Measurements from ENCODE around the gene RPP30.

Gene RPP30

DNA sequence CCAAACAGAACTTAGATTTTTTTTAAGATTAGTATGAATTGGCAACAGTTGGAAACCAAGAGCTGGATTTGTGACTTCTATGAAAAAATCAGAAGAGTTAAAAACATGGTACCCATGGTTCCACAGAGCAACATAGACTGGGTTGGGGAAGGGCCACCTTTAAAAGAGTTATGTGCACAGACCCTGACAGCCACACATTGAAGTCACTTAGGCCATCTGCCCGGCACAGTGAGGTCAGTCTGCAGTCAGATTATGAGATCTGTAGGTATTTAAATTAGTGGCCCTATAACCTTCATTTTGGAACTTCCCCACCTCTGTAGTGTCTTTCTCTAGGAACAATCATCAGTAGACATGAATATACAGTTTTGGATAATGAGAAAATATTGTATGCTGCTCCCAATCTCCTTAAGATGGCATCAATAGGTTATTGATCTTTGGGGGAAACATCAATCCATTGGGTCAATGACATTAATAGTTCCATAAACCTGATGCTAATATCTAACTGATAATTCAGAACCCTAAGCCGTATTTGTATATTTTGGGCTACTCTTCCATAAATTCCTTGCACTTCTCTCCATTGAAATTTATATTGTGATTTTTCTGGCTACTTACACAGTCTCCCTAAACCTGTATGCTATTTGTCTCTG lies 42.1 kb downstream of the RPP30 start:
- TF ChIP-seq TAF1 (IDR thresholded peaks at IDR 0.05; ENCODE audit: low read depth, low read length) (no peak), POLR2AphosphoS5 (IDR thresholded peaks at IDR 0.05; ENCODE audit: low read depth, low read length) (no peak), POLR2A (IDR thresholded peaks at IDR 0.05; ENCODE audit: low read depth, low read length) (no peak), SPI1 (IDR thresholded peaks at IDR 0.05; ENCODE audit: low read depth, low read length) (no peak), PAX5 (IDR thresholded peaks at IDR 0.05; ENCODE audit: insufficient read depth, low read length, severe bottlenecking) (no peak)
- no peak for DNase-seq (ENCODE audit: insufficient read length, low spot score)
- FAIRE-seq: no peak

- FAIRE-seq (no peak), DNase-seq (ENCODE audit: insufficient read length, low spot score) (no peak)
- no peak for TF ChIP-seq POLR2AphosphoS5 (IDR thresholded peaks at IDR 0.05; ENCODE audit: low read depth, low read length)
- TF ChIP-seq POLR2A (IDR thresholded peaks at IDR 0.05; ENCODE audit: low read depth, low read length): no peak
- TF ChIP-seq SPI1 (IDR thresholded peaks at IDR 0.05; ENCODE audit: low read depth, low read length): no peak
Measured at GRCh38 chr10:90914992-90915765, 43.4 kb downstream of the RPP30 start.

- no peak for FAIRE-seq
- TF ChIP-seq POLR2A (IDR thresholded peaks at IDR 0.05; ENCODE audit: low read depth, low read length) (no peak), POLR2AphosphoS5 (IDR thresholded peaks at IDR 0.05; ENCODE audit: low read depth, low read length) (no peak), SPI1 (IDR thresholded peaks at IDR 0.05; ENCODE audit: low read depth, low read length) (no peak), PAX5 (IDR thresholded peaks at IDR 0.05; ENCODE audit: insufficient read depth, low read length, severe bottlenecking) (no peak), TAF1 (IDR thresholded peaks at IDR 0.05; ENCODE audit: low read depth, low read length) (no peak), POU2F2 (IDR thresholded peaks at IDR 0.05; ENCODE audit: low read depth, low read length) (no peak)
Measured at GRCh38 chr10:90915766-90916075, 43.9 kb downstream of the RPP30 start.

GRCh38 chr10:90916392-90917237 lies 44.8 kb downstream of the RPP30 start:
- no peak for DNase-seq (ENCODE audit: insufficient read length, low spot score)
- FAIRE-seq: no peak
- TF ChIP-seq POLR2AphosphoS5 (IDR thresholded peaks at IDR 0.05; ENCODE audit: low read depth, low read length): no peak
- no peak for TF ChIP-seq POU2F2 (IDR thresholded peaks at IDR 0.05; ENCODE audit: low read depth, low read length)
- TF ChIP-seq POLR2A (IDR thresholded peaks at IDR 0.05; ENCODE audit: low read depth, low read length): no peak
- TF ChIP-seq SPI1 (IDR thresholded peaks at IDR 0.05; ENCODE audit: low read depth, low read length): no peak

More at GRCh38 chr10:90915766-90916075, 43.9 kb downstream of the RPP30 start:
- DNase-seq (ENCODE audit: insufficient read length, low spot score): no peak

DNA sequence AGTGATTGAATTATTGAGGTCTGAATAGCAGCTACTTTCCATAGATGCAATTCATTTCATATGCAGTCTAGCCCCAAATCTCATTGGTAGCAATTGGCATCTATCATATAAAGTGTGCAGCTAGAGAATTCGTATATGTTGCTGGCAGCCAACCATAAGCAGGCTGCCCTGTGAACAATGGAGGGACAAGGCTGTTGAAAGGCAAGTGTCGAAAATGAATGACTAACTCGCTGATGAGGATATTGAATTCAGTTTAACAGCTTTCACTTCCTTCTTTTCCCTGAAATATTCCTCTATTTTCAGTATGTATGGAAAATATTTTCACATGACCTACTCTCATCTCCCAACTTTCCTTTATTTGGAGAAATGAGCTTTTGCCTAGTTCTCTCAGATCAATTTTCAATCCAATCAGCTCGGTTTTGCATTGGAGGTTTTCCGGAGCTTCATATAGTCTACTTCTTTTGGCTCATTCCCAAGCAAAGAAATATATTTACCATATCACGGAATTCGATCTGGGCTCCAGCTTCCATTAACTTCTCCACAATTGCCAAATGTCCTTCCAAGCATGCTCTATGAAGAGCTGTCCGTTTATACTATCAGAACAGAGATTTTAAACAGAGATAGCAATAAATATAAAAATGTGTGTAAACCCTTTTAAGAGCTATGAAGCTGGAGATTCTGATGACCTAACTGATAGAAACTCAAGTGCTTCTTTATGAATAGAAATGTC lies 45.6 kb downstream of the RPP30 start:
- DNase-seq (ENCODE audit: insufficient read length, low spot score) (no peak), FAIRE-seq (no peak)
- no peak for TF ChIP-seq POU2F2 (IDR thresholded peaks at IDR 0.05; ENCODE audit: low read depth, low read length)
- TF ChIP-seq TAF1 (IDR thresholded peaks at IDR 0.05; ENCODE audit: low read depth, low read length): no peak
- TF ChIP-seq SPI1 (IDR thresholded peaks at IDR 0.05; ENCODE audit: low read depth, low read length): no peak
- TF ChIP-seq POLR2AphosphoS5 (IDR thresholded peaks at IDR 0.05; ENCODE audit: low read depth, low read length): no peak

- FAIRE-seq (no peak), DNase-seq (ENCODE audit: insufficient read length, low spot score) (no peak)
- TF ChIP-seq PAX5 (IDR thresholded peaks at IDR 0.05; ENCODE audit: insufficient read depth, low read length, severe bottlenecking) (no peak), SPI1 (IDR thresholded peaks at IDR 0.05; ENCODE audit: low read depth, low read length) (no peak)
Measured at GRCh38 chr10:90917968-90918318, 46.2 kb downstream of the RPP30 start.

DNA sequence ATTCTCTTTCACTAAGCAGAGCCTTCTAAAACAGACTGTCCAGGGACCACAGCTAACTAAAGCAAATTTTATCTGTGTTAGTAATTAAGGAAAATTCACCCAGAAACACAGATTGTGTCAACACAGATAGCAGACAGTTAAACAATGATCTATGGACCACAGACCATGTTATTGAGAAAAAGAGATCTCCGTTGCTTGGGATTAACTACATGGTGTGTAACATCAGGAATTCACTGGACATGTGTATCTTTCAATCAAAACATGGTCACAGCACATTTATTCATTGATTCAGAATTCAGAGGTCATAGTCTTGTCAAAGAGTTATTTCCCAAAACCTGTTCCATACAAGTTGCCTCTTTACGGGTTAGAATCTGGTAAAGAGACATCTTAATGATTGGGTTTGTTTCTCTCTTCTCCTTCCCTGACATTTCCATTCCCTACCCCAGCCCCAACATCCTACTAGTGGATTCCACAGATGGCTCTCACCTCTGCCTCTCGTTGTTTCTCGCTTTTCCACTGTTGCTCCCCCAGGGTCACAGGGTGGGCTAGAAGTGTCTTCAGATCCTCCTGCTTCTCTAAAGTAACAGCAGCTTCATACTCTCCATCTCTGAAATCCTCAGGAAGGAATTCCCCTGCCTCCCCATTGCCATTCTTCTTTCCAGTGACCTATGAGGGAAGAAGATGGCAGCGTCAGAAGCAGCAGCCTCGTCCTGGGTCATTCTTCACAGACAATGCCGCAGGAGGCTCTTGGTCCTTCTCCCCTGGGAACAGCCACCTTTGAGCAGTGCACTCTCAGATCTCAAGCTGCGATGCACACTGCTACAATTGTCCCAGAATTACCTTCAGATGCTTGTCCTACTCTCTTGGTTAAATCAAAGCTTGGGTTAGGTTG lies 48.2 kb downstream of the RPP30 start:
- no peak for FAIRE-seq
- TF ChIP-seq PAX5 (IDR thresholded peaks at IDR 0.05; ENCODE audit: insufficient read depth, low read length, severe bottlenecking) (no peak), POLR2A (IDR thresholded peaks at IDR 0.05; ENCODE audit: low read depth, low read length) (no peak), POU2F2 (IDR thresholded peaks at IDR 0.05; ENCODE audit: low read depth, low read length) (no peak), POLR2AphosphoS5 (IDR thresholded peaks at IDR 0.05; ENCODE audit: low read depth, low read length) (no peak), SPI1 (IDR thresholded peaks at IDR 0.05; ENCODE audit: low read depth, low read length) (no peak), TAF1 (IDR thresholded peaks at IDR 0.05; ENCODE audit: low read depth, low read length) (no peak)
- no peak for DNase-seq (ENCODE audit: insufficient read length, low spot score)

DNA sequence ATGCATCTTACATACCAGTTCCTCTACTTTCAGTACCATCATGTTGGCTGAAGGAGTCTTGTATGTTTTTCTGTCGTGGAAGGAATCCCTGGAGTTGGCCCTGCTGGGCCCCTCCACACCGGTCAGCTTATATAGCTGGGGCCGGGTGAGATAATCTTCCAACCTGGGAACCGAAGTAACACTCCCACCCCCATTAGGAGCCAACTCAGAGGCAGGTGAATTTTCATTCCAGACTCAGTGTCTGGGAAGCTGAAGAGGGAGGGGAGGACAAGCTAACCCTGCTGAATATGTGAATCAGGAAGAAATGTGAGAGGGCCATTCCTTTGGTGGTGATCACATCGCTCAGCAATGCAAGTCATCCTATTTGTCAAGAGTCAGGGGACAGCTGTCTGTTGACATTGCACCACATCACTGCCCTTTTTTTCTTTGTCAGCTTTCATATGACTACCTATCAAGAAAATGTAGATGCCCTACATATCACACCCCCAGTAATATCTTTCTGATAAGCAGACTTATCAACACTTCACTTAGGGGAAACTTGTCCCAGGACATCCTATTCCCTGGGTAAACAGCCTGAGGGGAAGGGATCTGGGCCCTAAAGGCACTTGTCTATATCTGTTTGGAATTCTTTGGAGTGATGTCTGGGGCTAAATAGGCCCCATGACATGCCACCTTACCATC lies 49.4 kb downstream of the RPP30 start, which contains the start of gene ANKRD1:
Gene ANKRD1, minus strand, starts transcription at position 102 of the 681 bp plus-strand sequence. Its CDS starts 60 bp downstream, at position 42.
- DNase-seq (ENCODE audit: insufficient read length, low spot score): no peak
- TF ChIP-seq SPI1 (IDR thresholded peaks at IDR 0.05; ENCODE audit: low read depth, low read length) (no peak), POU2F2 (IDR thresholded peaks at IDR 0.05; ENCODE audit: low read depth, low read length) (no peak), POLR2AphosphoS5 (IDR thresholded peaks at IDR 0.05; ENCODE audit: low read depth, low read length) (no peak)
- FAIRE-seq: no peak
